SK-N-MC (cell line): ENCODE measurements around the gene GRIK2.

Source experiments
- EZH2 ChIP-seq: fragments of 200-600 bp; sonication (generic); IDR thresholded peaks from one replicate; pipeline ENCODE4 v1.6.1; 2017; ENCODE audit warnings: antibody characterized with exemption
- POLR2AphosphoS5 ChIP-seq: IDR thresholded peaks from 2 replicates; pipeline ENCODE4 v1.6.1; 2012; ENCODE audit warnings: mild to moderate bottlenecking, low read depth, low read length, borderline replicate concordance

GRCh38 chr6:101433141-101433540, 39.6 kb downstream of the GRIK2 start:
- TF ChIP-seq POLR2AphosphoS5 (no peak), EZH2 (no peak)
